MM.1S (cell line): ENCODE data around the gene FGF9.

ENCODE experiments used
- DNase-seq: peaks from one replicate; pipeline ENCODE4 v3.0.0-alpha.2; 2015
- H2AFZ ChIP-seq: fragments of 300-600 bp; sonication (generic); 2 replicates; pipeline ENCODE4 v1.6.0; 2016; ENCODE audit warnings: antibody characterized with exemption, low read length
- H3F3A ChIP-seq: fragments of 300-600 bp; sonication (generic); 2 replicates; pipeline ENCODE4 v1.6.1; 2016; ENCODE audit warnings: mild to moderate bottlenecking, antibody characterized with exemption, low read length, moderate library complexity, mixed read lengths; ENCODE audit not compliant: insufficient read depth
- H3K27ac ChIP-seq: fragments of 300-600 bp; sonication (generic); 2 replicates; pipeline ENCODE4 v1.5.1; 2016; ENCODE audit warnings: mild to moderate bottlenecking, low read length
- H3K27me3 ChIP-seq: fragments of 300-600 bp; sonication (generic); replicated peaks from 2 replicates; pipeline ENCODE4 v1.6.0; 2016; ENCODE audit warnings: low read length; ENCODE audit not compliant: insufficient read depth
- H3K36me3 ChIP-seq: fragments of 300-600 bp; sonication (generic); replicated peaks from 2 replicates; pipeline ENCODE4 v1.6.1; 2016; ENCODE audit warnings: mild to moderate bottlenecking, low read length, mixed read lengths; ENCODE audit not compliant: insufficient read depth
- H3K4me1 ChIP-seq: fragments of 300-600 bp; sonication (generic); 2 replicates; pipeline ENCODE4 v1.6.1; 2016; ENCODE audit warnings: low read length, mixed read lengths
- H3K4me2 ChIP-seq: fragments of 300-600 bp; sonication (generic); 2 replicates; pipeline ENCODE4 v1.6.0; 2016; ENCODE audit warnings: low read depth, low read length
- H3K4me3 ChIP-seq: fragments of 300-600 bp; sonication (generic); 2 replicates; pipeline ENCODE4 v1.5.1; 2016; ENCODE audit warnings: low read length, mixed read lengths
- H3K79me2 ChIP-seq: fragments of 300-600 bp; sonication (generic); 2 replicates; pipeline ENCODE4 v1.6.1; 2016; ENCODE audit warnings: mixed run types, low read length, mixed read lengths
- H3K9ac ChIP-seq: fragments of 300-600 bp; sonication (generic); 2 replicates; pipeline ENCODE4 v1.6.1; 2016; ENCODE audit warnings: low read length, mixed read lengths
- H3K9me2 ChIP-seq: fragments of 300-600 bp; sonication (generic); replicated peaks from 2 replicates; pipeline ENCODE4 v1.6.1; 2016; ENCODE audit warnings: mild to moderate bottlenecking, low read length, mixed read lengths; ENCODE audit not compliant: insufficient read depth
- H3K9me3 ChIP-seq: fragments of 300-600 bp; sonication (generic); replicated peaks from 2 replicates; pipeline ENCODE4 v1.6.1; 2016; ENCODE audit warnings: mild to moderate bottlenecking, low read length, mixed read lengths; ENCODE audit not compliant: insufficient read depth
- H4K20me1 ChIP-seq: fragments of 300-600 bp; sonication (generic); 2 replicates; pipeline ENCODE4 v1.6.1; 2016; ENCODE audit warnings: mild to moderate bottlenecking, low read length, moderate library complexity, mixed read lengths; ENCODE audit not compliant: insufficient read depth
- CTCF ChIP-seq: fragments of 300-600 bp; sonication (generic); IDR thresholded peaks from 2 replicates; pipeline ENCODE4 v1.5.1; 2016; ENCODE audit warnings: antibody characterized with exemption, low read length, mixed read lengths
- EZH2 ChIP-seq: fragments of 300-600 bp; sonication (generic); optimal IDR thresholded peaks from 2 replicates; pipeline ENCODE3; 2017; ENCODE audit warnings: low read depth, mild to moderate bottlenecking, antibody characterized with exemption, low read length, mixed read lengths
- EZH2phosphoT487 ChIP-seq: fragments of 300-600 bp; sonication (generic); IDR thresholded peaks from 2 replicates; pipeline ENCODE4 v1.6.1; 2018; ENCODE audit warnings: antibody characterized with exemption, low read length

FGF9 gene

DNA sequence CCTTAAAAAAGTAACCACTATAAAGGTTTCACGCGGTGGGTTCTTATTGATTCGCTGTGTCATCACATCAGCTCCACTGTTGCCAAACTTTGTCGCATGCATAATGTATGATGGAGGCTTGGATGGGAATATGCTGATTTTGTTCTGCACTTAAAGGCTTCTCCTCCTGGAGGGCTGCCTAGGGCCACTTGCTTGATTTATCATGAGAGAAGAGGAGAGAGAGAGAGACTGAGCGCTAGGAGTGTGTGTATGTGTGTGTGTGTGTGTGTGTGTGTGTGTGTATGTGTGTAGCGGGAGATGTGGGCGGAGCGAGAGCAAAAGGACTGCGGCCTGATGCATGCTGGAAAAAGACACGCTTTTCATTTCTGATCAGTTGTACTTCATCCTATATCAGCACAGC, 30.6 kb downstream of the FGF9 start:
- Histone ChIP-seq H3K79me2 (no peaks in the 10 kb centered on the region), H3K4me1 (peaks cover 9% of the 10 kb centered on the region; the same call in 1 of the 2 replicates), H2AFZ (no peak overlapping the region), H3F3A (no peaks in the 10 kb centered on the region), H4K20me1 (no peaks in the 10 kb centered on the region), H3K27me3 (no peaks in the 10 kb centered on the region), H3K9me3 (no peaks in the 10 kb centered on the region), H3K9ac (no peak overlapping the region), H3K9me2 (no peaks in the 10 kb centered on the region), H3K4me2 (no peak overlapping the region), H3K36me3 (no peaks in the 10 kb centered on the region), H3K27ac (no peak overlapping the region), H3K4me3 (no peak overlapping the region)
- no peak for DNase-seq
- TF ChIP-seq CTCF = no peak
- no peak for TF ChIP-seq EZH2
- no peak for TF ChIP-seq EZH2phosphoT487

DNA sequence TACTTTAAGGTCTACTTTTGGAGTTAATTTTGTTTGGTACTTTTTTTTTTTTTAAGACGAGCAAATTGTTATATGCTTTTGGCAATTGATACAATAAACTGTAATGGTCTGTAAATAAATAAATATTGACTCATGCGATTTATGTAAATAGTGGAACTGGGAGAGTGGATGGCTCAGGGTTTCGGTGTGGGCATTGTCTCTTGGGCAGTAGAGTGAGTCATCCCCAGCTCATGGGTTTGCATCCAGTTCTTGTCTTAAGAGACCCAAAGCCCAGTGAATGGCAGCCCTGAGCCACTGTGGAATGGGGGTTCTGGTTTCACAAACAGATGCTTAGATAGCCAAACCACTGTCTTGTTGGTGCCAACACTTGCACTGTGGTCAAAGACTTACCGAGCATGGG, 33.0 kb downstream of the FGF9 start:
- Histone ChIP-seq H4K20me1 (no peaks in the 10 kb centered on the region), H3K9ac (no peak overlapping the region), H3K4me2 (no peak overlapping the region), H3K27me3 (no peaks in the 10 kb centered on the region), H3K79me2 (no peaks in the 10 kb centered on the region), H3K9me3 (no peaks in the 10 kb centered on the region), H3K4me3 (no peak overlapping the region), H3F3A (no peaks in the 10 kb centered on the region), H3K9me2 (no peaks in the 10 kb centered on the region), H3K4me1 (0 out of 2 replicates have a peak, but pooled peaks cover 4% of the 10 kb centered on the region), H3K36me3 (no peaks in the 10 kb centered on the region), H2AFZ (no peak overlapping the region), H3K27ac (no peak overlapping the region)
- no peak for DNase-seq
- no peak for TF ChIP-seq EZH2
- no peak for TF ChIP-seq EZH2phosphoT487
- TF ChIP-seq CTCF = no peak

- H3K4me1 ChIP-seq = no peaks in the 10 kb centered on the region
- TF ChIP-seq CTCF = no peak
- TF ChIP-seq EZH2 = no peak
- TF ChIP-seq EZH2phosphoT487 = no peak
- no peak overlapping the region for H2AFZ ChIP-seq
Measured at GRCh38 chr13:21707586-21707985, 36.7 kb downstream of the FGF9 start.

More at GRCh38 chr13:21707586-21707985, 36.7 kb downstream of the FGF9 start:
- H3K27me3 ChIP-seq = no peaks in the 10 kb centered on the region
- DNase-seq = no peak
- no peaks in the 10 kb centered on the region for H4K20me1 ChIP-seq
- H3K4me2 ChIP-seq = no peak overlapping the region
- no peak overlapping the region for H3K4me3 ChIP-seq
- H3K27ac ChIP-seq = no peak overlapping the region
- H3F3A ChIP-seq = no peaks in the 10 kb centered on the region
- H3K9me3 ChIP-seq = no peaks in the 10 kb centered on the region
- H3K79me2 ChIP-seq = no peaks in the 10 kb centered on the region
- H3K9ac ChIP-seq = no peak overlapping the region
- H3K9me2 ChIP-seq = no peaks in the 10 kb centered on the region
- no peaks in the 10 kb centered on the region for H3K36me3 ChIP-seq
